ENCODE measurements around the gene ZNF521.

- TF ChIP-seq FOXM1 (IDR thresholded peaks at IDR 0.05; ENCODE audit: low read depth, low read length), result no peak
- no peak for TF ChIP-seq TCF7 (IDR thresholded peaks at IDR 0.05; ENCODE audit: borderline replicate concordance)
- TF ChIP-seq USF2 (IDR thresholded peaks at IDR 0.05; ENCODE audit: borderline replicate concordance, low read depth, low read length), result no peak
- TF ChIP-seq SMC3 (IDR thresholded peaks at IDR 0.05; ENCODE audit: borderline replicate concordance, low read length), result no peak
- no peak for TF ChIP-seq BACH1 (IDR thresholded peaks at IDR 0.05; ENCODE audit: borderline replicate concordance)
- no peak for TF ChIP-seq TAF1 (IDR thresholded peaks at IDR 0.05; ENCODE audit: borderline replicate concordance, low read depth, low read length)
- no peak for TF ChIP-seq BRCA1 (IDR thresholded peaks at IDR 0.05; ENCODE audit: low read depth, low read length)
- no peak for TF ChIP-seq SP1 (IDR thresholded peaks at IDR 0.05; ENCODE audit: low read depth, low read length)
- TF ChIP-seq REST (IDR thresholded peaks at IDR 0.05; ENCODE audit: low read depth, low read length), result no peak
- no peak for TF ChIP-seq CHD2 (IDR thresholded peaks at IDR 0.05; ENCODE audit: borderline replicate concordance, low read depth, low read length)
- no peak for TF ChIP-seq HDAC6 (IDR thresholded peaks at IDR 0.05; ENCODE audit: unreplicated experiment)
Observed at GRCh38 chr18:25308381-25308780, 43.6 kb downstream of the ZNF521 start.
